Endothelial cell of umbilical vein (primary cell): ENCODE data around the gene GAS7.

ENCODE experiments used
- CTCF ChIP-seq, 2 donors: IDR thresholded peaks; 1 replicate in 1 of 2; 2 replicates in 1 of 2; pipeline ENCODE4 v1.5.1; 2011; ENCODE audit warnings: low read length in 2 of 2, mild to moderate bottlenecking in 2 of 2, moderate library complexity in 2 of 2, control low read depth in 1 of 2, inconsistent platforms in 1 of 2, low read depth in 1 of 2; ENCODE audit not compliant: insufficient read depth in 1 of 2; ENCODE audit errors: extremely low read depth in 1 of 2
- EZH2 ChIP-seq: IDR thresholded peaks from 2 replicates; pipeline ENCODE4 v1.6.1; 2012; ENCODE audit warnings: borderline replicate concordance, low read depth, mild to moderate bottlenecking, moderate library complexity, low read length, inconsistent platforms; ENCODE audit not compliant: severe bottlenecking
- GATA2 ChIP-seq: IDR thresholded peaks from 2 replicates; pipeline ENCODE4 v1.7.0; 2011; ENCODE audit warnings: low read depth, mild to moderate bottlenecking, moderate library complexity, mixed read lengths, low read length; ENCODE audit not compliant: insufficient read length, insufficient read depth
- JUN ChIP-seq: IDR thresholded peaks from 2 replicates; pipeline ENCODE4 v1.6.1; 2011; ENCODE audit warnings: borderline replicate concordance, low read depth; ENCODE audit not compliant: insufficient read length, insufficient read depth
- MYC ChIP-seq: IDR thresholded peaks from one replicate; pipeline ENCODE4 v1.6.1; 2011; ENCODE audit warnings: mild to moderate bottlenecking, low read depth, low read length
- POLR2A ChIP-seq: IDR thresholded peaks from 2 replicates; pipeline ENCODE4 v1.6.1; 2012; ENCODE audit warnings: low read depth, mild to moderate bottlenecking, control low read depth, low read length
- POLR2AphosphoS5 ChIP-seq: IDR thresholded peaks from 2 replicates; pipeline ENCODE4 v1.6.1; 2012; ENCODE audit warnings: low read depth, mild to moderate bottlenecking, control low read depth, low read length, moderate library complexity; ENCODE audit not compliant: insufficient read depth

GRCh38 chr17:10118788-10119130, 79.6 kb downstream of the GAS7 start:
- TF ChIP-seq CTCF (IDR thresholded peaks at IDR 0.05; ENCODE audit: extremely low read depth in 1 of 2, insufficient read depth in 1 of 2, low read depth in 1 of 2, low read length in 2 of 2) = no peak
- TF ChIP-seq POLR2A = no peak
- TF ChIP-seq MYC = no peak
- TF ChIP-seq POLR2AphosphoS5 = no peak
- TF ChIP-seq EZH2 = no peak
- no peak for TF ChIP-seq GATA2
- no peak for TF ChIP-seq JUN
